Measurements from ENCODE around the gene GPR84.

Gene GPR84

GRCh38 chr12:54390668-54391551, 26.6 kb upstream of the GPR84 start:
- peak; percentile 76 for DNase-seq

DNA sequence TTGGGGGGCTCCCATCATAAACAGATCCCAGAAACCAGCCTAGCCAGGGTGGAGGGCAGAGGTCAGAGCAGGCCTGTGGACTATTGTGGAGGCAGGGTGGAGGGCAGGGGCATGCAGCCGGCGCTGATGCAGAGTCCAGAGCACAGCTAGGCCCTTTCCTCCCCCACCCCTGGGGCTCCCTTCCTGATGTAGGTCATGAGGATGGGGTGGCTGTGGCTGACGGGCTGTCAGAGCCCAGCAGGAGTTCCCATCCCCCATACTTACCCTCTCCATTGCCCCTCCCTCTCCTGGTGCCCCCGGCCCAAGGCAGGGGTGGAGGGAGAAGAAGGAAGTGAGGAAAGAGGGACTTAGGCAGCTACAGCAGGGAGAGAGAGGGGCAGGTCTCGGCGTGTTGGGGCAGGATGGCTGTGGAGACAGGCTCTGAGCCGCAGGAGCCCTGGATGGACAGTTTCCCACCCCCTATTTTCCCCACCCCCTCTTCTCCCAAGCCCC, 25.9 kb upstream of the GPR84 start:
- DNase-seq: no peak

- DNase-seq: no peak
Measured at GRCh38 chr12:54389607-54390175, 25.4 kb upstream of the GPR84 start.

DNA sequence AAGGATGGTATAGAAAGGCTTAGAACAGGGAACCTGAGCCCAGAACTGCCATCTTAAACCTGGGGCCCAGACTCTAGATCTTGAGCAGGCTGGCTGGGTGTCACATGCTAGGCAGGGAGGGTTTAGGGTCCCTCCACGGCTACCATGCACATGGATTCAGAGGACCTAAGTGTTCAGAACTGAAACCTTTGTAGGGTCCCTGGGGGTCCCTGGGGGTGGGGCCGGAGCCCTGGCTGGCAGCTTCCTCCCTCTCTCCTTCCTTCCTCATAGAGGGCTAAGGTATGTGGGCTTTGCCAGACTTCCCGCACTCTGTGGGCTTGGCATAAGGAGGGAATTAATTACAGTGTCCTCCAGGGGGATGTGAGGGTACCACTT, 24.8 kb upstream of the GPR84 start:
- DNase-seq: no peak

GRCh38 chr12:54388237-54389133, 24.2 kb upstream of the GPR84 start:
- DNase-seq: no peak

DNA sequence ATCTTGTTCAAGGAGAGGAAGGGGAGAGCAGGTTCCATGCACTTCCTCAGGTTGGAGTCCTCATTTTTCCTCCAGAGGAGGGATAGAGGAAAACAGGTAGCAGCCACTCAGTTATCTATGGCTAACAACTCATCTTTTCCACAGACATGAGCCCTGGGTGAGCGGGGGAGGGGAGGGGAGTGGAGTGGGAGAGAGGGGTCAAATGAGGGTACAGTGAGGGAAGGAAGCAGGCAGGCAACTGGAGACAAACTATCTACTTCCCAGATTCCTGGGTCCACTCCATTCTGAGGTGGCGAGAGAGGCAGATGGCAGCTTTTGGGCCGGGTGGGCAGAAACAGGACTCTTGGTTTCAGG, 22.8 kb upstream of the GPR84 start:
- DNase-seq: no peak

DNA sequence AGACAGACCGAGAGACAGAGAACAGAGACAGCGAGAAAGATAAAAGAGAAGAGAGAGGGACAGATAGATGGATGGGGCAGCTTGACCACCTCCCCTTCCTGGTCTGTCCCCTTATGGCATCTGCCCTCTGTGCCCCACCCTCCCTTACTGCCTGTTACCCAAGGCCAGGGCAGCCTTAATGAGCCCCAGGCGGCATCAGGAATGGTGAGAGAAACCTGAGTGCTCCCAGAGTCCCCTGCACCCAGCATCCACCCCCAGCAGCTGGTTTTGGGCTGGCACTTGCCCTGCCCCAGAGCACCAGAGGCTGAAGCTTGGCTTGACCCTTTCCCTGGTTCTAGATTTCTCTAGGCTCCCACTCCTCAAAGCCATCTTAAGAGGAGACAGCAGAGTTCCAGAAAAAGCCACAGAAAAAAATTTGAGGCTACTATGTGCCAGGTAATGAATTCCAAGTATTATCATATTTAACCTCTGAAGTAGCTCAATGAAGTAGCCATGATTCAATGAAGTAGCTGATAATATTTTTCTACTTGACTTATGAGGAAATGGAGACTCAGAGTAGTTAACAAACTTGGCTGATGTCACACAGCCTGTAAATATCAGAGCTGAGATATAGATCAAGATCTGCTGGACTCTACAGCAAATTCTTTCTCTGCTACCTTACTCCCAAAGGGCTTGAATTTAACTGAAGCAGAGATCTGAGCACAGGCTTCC, 22.3 kb upstream of the GPR84 start:
- no peak for DNase-seq

DNA sequence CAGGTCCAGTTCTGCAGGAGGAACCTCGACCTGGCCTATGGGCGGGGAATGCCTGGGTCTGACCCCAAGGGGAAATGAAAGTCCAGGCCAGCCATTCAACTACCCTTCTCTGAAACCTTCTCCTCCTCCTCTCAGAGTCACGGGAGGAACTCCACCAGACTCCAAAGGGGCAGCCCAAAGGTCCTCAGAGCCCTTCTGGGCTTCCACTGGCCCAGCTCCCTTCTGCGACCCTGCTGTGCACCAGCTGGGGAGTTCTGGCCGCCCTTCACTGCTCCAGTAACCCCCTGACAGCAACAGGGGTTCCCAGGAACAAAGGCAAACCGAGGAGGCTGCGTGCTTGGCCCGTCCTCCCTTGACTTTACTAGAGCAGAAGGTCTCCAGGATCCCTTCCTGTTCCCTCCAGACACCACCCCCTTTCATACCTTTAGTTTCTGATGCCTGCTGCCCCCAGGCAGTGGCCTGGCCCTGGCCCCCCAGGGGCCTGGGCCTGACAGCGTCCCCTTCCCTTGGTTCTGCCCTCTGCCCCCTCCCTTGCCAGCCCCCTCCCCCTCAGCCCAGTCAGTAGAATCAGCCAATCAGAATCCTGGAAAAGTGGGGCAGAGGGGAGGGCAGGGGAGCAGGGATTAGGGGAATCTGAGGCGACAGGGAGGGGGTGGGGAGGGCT, 21.1 kb upstream of the GPR84 start:
- DNase-seq: no peak

- no peak for DNase-seq
Measured at GRCh38 chr12:54384591-54385041, 20.3 kb upstream of the GPR84 start, which contains the start of gene ZNF385A. Gene ZNF385A, minus strand, starts transcription at chr12:54384733. Its CDS starts 219 bp downstream, at chr12:54384514.

- DNase-seq: peak; percentile 26
Measured at GRCh38 chr12:54383041-54383609, 18.8 kb upstream of the GPR84 start.

DNA sequence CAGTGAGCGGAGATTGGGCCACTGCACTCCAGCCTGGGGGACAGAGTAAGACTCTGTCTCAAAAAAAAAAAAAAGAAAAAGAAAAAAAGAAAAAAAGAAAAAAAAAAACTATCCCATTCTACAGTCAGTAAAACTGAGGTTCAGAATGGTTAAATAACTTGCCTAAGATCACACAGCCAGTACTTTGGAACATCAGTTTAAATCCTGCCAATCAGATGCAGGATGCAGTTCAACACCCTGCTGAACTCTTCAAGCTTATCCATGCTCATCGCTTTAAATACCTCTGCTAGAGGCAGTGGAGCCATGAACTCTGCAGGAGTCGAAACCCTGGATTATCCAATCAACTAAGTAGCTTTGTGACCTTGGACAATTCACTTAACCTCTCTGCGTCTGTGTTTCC, 16.9 kb upstream of the GPR84 start:
- no peak for DNase-seq

DNA sequence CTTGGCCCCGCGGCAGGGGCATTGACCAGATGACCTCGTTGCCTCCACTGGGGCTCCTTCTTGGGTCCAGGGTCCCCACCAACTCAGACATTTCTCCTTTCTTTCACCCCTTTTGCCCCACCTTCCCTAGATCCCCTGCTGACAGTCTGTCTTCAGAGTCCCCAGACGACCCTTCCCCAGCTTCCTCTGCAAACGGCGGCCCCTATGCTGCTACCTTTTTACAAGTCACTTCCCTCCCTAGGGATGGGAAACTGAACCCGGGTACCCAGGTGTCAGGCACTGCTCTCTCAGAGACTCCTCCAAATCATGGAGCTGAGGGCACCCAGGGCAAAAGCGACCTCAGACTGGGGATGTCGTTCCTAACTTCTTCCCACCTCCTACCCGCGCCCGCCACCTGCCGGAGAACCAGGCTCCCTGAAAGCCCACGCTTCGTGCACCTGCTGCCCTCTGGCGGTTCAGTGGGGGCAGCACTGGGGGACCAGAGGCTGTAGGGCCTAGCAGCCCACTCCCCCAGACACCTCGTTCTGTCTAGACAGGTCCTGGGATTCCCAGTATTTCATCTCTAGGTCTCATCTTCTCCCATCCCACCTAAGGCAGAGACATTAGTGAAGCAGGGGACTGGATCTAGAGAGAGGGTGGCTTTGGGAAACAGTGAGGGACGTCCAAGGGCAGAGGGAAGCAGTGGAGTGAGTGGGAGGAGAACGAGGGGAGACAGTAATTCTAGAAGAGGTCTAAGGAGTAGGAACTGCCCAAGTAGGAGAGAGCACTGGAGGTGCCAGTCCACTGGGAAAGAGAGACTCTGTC, 15.3 kb upstream of the GPR84 start:
- DNase-seq: peak; percentile 89

GRCh38 chr12:54378796-54379397, 14.6 kb upstream of the GPR84 start:
- DNase-seq: peak; percentile 29

- no peak for DNase-seq
Measured at GRCh38 chr12:54377797-54378515, 13.7 kb upstream of the GPR84 start.

- DNase-seq: no peak
Measured at GRCh38 chr12:54377007-54377406, 12.7 kb upstream of the GPR84 start.

DNA sequence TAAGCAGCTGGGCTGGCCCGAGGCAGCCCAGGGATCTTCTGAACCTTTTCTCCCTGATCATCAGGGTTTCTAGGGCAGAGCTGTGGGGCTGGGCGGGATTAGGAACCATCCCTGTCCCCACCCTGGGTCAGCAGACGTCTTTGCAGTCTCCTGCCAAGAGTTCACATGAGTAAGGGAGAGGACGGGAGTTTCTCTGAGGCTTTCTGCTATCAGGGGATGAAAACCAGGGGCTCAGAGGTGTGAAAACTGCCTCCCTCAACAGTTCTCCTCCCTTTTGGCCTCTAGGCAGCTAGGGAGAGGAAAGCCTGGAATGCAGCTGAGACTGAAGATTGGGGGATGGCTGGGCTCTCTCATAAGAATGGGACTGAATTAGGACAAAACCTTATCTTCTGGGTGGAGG, 12.3 kb upstream of the GPR84 start:
- DNase-seq: no peak

DNA sequence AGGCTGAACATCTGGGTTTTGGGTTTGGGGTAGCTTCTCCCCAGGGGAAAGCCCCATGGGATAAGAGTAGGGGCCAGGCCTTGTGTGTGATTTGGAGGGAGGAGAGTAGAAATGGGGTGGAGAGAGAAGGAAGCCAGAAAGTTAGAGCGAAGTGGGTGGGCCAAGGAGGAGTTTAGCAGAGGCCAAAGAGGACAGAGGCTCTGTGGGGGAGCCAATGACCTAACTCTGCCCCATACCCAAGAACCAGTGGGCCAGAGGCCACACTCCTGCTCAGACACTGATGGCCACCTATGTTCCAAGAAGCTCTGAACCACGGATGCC, 10.9 kb upstream of the GPR84 start:
- no peak for DNase-seq

DNA sequence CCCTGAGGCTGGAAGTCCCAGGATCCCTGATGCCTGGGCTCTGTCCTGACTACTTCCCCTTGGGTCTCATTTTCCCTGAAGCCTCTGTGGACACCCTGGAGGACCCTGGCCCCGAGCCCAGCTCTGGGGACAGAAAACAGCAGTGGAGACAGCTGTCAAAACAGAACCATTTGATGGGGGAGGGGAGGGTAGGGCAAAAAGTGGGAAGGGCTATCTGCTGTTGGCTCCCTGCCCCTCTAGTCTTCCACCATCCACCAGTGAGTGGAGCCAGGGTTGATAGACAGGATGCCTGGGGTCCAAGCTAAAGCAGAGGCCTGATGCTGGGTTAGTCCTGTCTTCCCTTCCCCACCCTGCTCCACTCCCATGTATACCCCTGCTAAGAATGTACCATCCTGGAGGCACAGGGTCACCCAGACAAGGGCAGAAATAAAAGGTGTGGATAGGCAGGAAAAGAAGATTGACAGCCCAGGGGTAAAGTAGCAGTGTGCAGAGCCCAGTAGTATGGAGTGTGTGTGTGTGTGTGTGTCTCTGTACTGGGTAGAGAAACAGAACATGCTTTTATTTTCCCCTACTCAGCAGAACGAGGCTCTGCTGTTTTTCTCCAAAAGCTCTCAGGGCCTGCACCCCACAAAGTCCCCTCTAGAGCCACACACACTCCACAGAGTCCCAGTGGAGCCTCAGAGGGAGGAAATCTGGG, 10.4 kb upstream of the GPR84 start:
- no peak for DNase-seq

Data from CD4-positive, alpha-beta T cell treated with Interleukin-10 for 1 hour (primary cell).